Measurements from ENCODE around the gene ANAPC2. TPM values are rescaled to one million over a fixed set of nuclear protein-coding genes. Genes with fewer than 3 reads are reported as not detected.

ANAPC2 gene
- total and polyA plus RNA-seq, 4 donors: 31.9 to 60.9 (median 41.1) TPM

DNA sequence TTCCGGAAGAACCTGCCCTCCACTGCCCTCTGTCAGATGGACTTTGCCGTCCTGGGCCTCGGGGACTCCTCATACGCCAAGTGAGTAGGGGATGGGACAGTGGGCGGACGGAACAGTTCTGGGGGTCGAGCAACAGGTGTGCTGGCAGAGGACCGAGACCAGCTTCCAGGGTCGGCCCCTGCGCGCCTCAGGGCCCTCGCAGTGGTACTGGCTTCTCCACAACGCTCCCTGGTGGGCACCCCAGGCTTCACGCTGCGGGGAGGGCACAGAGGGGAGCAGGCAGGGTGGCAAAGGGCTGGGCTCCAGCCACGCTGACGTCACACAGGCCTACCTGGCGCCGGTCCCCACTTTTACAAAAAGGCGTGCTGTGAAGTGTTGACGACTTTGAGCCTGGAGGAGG lies 24.2 kb upstream of the ANAPC2 start:
- no peak for TF ChIP-seq CTCF (IDR thresholded peaks at IDR 0.05; ENCODE audit: control extremely low read depth, extremely low read depth)
- H3K27me3 ChIP-seq (ENCODE audit: control insufficient read depth in 3 of 3, insufficient read depth in 3 of 3, low read length in 2 of 3): no peaks in the 10 kb centered on the region
- no peaks in the 10 kb centered on the region for H3K9me3 ChIP-seq (ENCODE audit: control insufficient read depth in 4 of 4, insufficient read depth in 3 of 4, low read length in 3 of 4)
- peaks cover 0 to 32% (median 6%) of the 10 kb centered on the region in 4 donors for H3K36me3 ChIP-seq (ENCODE audit: control insufficient read depth in 4 of 4, insufficient read depth in 4 of 4, low read length in 4 of 4)
- H3K4me1 ChIP-seq (ENCODE audit: control insufficient read depth in 5 of 5, insufficient read depth in 5 of 5, low read length in 5 of 5): peaks cover 0 to 3% (median 0%) of the 10 kb centered on the region in 5 donors
- no peak overlapping the region for H3K4me3 ChIP-seq
- no peak overlapping the region for H3K27ac ChIP-seq (ENCODE audit: low read depth in 1 of 2, low read length in 1 of 2)
- no peak overlapping the region for H3K9ac ChIP-seq (ENCODE audit: insufficient read depth in 1 of 2, low read length in 2 of 2)
- 88 to 89% methylated on average over 21 of the region's 21 CpGs for WGBS, 2 donors
- no peak for ATAC-seq (ENCODE audit: insufficient read depth, low FRiP score)
- DNase-seq: no peak

- TF ChIP-seq CTCF (IDR thresholded peaks at IDR 0.05; ENCODE audit: control extremely low read depth, extremely low read depth): no peak
- no peak overlapping the region for H3K9ac ChIP-seq (ENCODE audit: insufficient read depth in 1 of 2, low read length in 2 of 2)
- DNase-seq (no peak), ATAC-seq (ENCODE audit: insufficient read depth, low FRiP score) (no peak)
- H3K9me3 ChIP-seq (ENCODE audit: control insufficient read depth in 4 of 4, insufficient read depth in 3 of 4, low read length in 3 of 4): no peaks in the 10 kb centered on the region
- H3K4me1 ChIP-seq (ENCODE audit: control insufficient read depth in 5 of 5, insufficient read depth in 5 of 5, low read length in 5 of 5): peaks cover 0 to 5% (median 2%) of the 10 kb centered on the region in 5 donors
- peaks cover 0 to 33% (median 6%) of the 10 kb centered on the region in 4 donors for H3K36me3 ChIP-seq (ENCODE audit: control insufficient read depth in 4 of 4, insufficient read depth in 4 of 4, low read length in 4 of 4)
- no peak overlapping the region for H3K4me3 ChIP-seq
- no peaks in the 10 kb centered on the region for H3K27me3 ChIP-seq (ENCODE audit: control insufficient read depth in 3 of 3, insufficient read depth in 3 of 3, low read length in 2 of 3)
- WGBS, 2 donors: 80% methylated on average over 13 of the region's 13 CpGs
- no peak overlapping the region for H3K27ac ChIP-seq (ENCODE audit: low read depth in 1 of 2, low read length in 1 of 2)
These were observed 23.2 kb upstream of the ANAPC2 start for GRCh38 chr9:137211532-137211931.

DNA sequence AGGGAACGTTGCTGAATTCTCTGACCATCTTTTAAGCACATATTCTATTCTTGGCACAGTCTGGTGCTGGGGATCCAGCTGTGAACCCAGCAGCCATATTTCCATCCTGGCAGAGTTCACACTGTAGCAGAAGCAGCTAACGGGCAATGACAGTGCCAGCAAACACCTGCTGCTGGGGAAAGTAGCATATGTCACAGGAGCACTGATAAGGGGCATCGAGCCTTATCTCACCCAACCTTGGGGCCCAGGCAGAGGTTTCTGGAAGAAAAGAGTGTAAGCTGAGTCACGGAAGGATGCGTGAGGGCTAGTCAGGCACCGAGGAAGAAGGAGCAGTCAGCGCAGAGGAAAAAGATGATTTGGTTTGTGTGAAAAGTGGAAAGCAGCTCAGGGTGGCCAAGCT lies 18.2 kb upstream of the ANAPC2 start:
- no peak overlapping the region for H3K9ac ChIP-seq (ENCODE audit: insufficient read depth in 1 of 2, low read length in 2 of 2)
- H3K4me3 ChIP-seq: no peak overlapping the region

More for the DNA sequence above, 18.2 kb upstream of the ANAPC2 start:
- no peak for TF ChIP-seq CTCF (IDR thresholded peaks at IDR 0.05; ENCODE audit: control extremely low read depth, extremely low read depth)
- ATAC-seq (ENCODE audit: insufficient read depth, low FRiP score) (no peak), DNase-seq (no peak)
- H3K27me3 ChIP-seq (ENCODE audit: control insufficient read depth in 3 of 3, insufficient read depth in 3 of 3, low read length in 2 of 3): no peaks in the 10 kb centered on the region
- H3K9me3 ChIP-seq (ENCODE audit: control insufficient read depth in 4 of 4, insufficient read depth in 3 of 4, low read length in 3 of 4): peaks cover 0 to 2% (median 0%) of the 10 kb centered on the region in 4 donors
- no peak overlapping the region for H3K27ac ChIP-seq (ENCODE audit: low read depth in 1 of 2, low read length in 1 of 2)
- WGBS, 2 donors: 77 to 85% methylated on average over 7 of the region's 7 CpGs
- H3K36me3 ChIP-seq (ENCODE audit: control insufficient read depth in 4 of 4, insufficient read depth in 4 of 4, low read length in 4 of 4): peaks cover 0 to 14% (median 8%) of the 10 kb centered on the region in 4 donors
- peaks cover 3 to 26% (median 23%) of the 10 kb centered on the region in 5 donors for H3K4me1 ChIP-seq (ENCODE audit: control insufficient read depth in 5 of 5, insufficient read depth in 5 of 5, low read length in 5 of 5)
